ENCODE results near the gene EPB42. TPM values are rescaled to one million over a fixed set of nuclear protein-coding genes. Genes with fewer than 3 reads are reported as not detected.

The EPB42 gene
- total and polyA plus RNA-seq, 2 donors from 2014 or later: not detected

DNA sequence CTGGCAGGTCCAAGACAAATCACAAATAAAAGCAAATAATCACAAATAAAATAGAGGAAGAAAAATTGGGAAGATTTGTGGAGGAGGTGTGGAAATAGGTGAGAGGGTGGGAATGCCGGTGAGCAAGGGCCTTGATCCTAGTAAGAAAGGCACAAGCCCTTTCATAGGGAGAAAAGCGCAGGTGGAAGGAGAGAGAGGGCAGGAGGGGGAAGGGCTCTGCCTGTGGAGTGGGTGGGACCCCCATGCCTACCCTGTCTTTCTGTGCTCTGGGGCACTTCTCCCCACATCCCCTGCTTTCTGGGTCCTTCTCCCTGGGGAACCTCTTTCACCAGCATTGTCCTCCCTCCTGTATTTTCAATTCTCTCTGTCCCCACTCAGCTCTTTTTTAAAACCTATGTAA lies 46.6 kb upstream of the EPB42 start:
- Histone ChIP-seq H3K9ac (ENCODE audit: low read length in 3 of 3) (no peak overlapping the region), H3K9me3 (ENCODE audit: control insufficient read depth in 2 of 3, insufficient read depth in 1 of 3, low read length in 3 of 3) (no peaks in the 10 kb centered on the region), H3K4me1 (ENCODE audit: control insufficient read depth in 2 of 3, insufficient read depth in 2 of 3, low read depth in 1 of 3, low read length in 3 of 3) (no peaks in the 10 kb centered on the region), H3K4me3 (ENCODE audit: low read length in 3 of 3) (no peak overlapping the region), H3K36me3 (ENCODE audit: control insufficient read depth in 2 of 3, insufficient read depth in 3 of 3, low read length in 3 of 3) (no peaks in the 10 kb centered on the region), H3K27me3 (ENCODE audit: control insufficient read depth, insufficient read depth, low read length) (no peaks in the 10 kb centered on the region), H3K27ac (ENCODE audit: low read depth in 2 of 2, low read length in 2 of 2) (no peak overlapping the region)
- FAIRE-seq (no peak), DNase-seq (no peak)
- TF ChIP-seq, protein P1, sequence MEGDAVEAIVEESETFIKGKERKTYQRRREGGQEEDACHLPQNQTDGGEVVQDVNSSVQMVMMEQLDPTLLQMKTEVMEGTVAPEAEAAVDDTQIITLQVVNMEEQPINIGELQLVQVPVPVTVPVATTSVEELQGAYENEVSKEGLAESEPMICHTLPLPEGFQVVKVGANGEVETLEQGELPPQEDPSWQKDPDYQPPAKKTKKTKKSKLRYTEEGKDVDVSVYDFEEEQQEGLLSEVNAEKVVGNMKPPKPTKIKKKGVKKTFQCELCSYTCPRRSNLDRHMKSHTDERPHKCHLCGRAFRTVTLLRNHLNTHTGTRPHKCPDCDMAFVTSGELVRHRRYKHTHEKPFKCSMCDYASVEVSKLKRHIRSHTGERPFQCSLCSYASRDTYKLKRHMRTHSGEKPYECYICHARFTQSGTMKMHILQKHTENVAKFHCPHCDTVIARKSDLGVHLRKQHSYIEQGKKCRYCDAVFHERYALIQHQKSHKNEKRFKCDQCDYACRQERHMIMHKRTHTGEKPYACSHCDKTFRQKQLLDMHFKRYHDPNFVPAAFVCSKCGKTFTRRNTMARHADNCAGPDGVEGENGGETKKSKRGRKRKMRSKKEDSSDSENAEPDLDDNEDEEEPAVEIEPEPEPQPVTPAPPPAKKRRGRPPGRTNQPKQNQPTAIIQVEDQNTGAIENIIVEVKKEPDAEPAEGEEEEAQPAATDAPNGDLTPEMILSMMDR (IDR thresholded peaks at IDR 0.05; ENCODE audit: borderline replicate concordance, extremely low read depth, insufficient read depth): no peak
- intact Hi-C loops (cut with DNase I): no loop called here

GRCh38 chr15:43266834-43267233 lies 46.0 kb upstream of the EPB42 start, which contains the start of gene TGM5:
TGM5 (minus strand) TSS chr15:43266928; CDS start chr15:43266849, 79 bp downstream.
- TF ChIP-seq, protein P1 (IDR thresholded peaks at IDR 0.05; ENCODE audit: borderline replicate concordance, extremely low read depth, insufficient read depth): no peak
- no peak within 1 kb of the TSS for H3K4me3 ChIP-seq (ENCODE audit: low read length in 3 of 3)
- peak in 1 of 5 donors; percentile 85 for DNase-seq
- no peaks in the 10 kb centered on the region for H3K36me3 ChIP-seq (ENCODE audit: control insufficient read depth in 2 of 3, insufficient read depth in 3 of 3, low read length in 3 of 3)
- H3K4me1 ChIP-seq (ENCODE audit: control insufficient read depth in 2 of 3, insufficient read depth in 2 of 3, low read depth in 1 of 3, low read length in 3 of 3): no peaks in the 10 kb centered on the region
- no peaks in the 10 kb centered on the region for H3K27me3 ChIP-seq (ENCODE audit: control insufficient read depth, insufficient read depth, low read length)
- H3K9me3 ChIP-seq (ENCODE audit: control insufficient read depth in 2 of 3, insufficient read depth in 1 of 3, low read length in 3 of 3): no peaks in the 10 kb centered on the region
- intact Hi-C loops (cut with DNase I): no loop called here
- FAIRE-seq: no peak
- H3K27ac ChIP-seq (ENCODE audit: low read depth in 2 of 2, low read length in 2 of 2): no peak within 1 kb of the TSS
- H3K9ac ChIP-seq (ENCODE audit: low read length in 3 of 3): no peak within 1 kb of the TSS

DNA sequence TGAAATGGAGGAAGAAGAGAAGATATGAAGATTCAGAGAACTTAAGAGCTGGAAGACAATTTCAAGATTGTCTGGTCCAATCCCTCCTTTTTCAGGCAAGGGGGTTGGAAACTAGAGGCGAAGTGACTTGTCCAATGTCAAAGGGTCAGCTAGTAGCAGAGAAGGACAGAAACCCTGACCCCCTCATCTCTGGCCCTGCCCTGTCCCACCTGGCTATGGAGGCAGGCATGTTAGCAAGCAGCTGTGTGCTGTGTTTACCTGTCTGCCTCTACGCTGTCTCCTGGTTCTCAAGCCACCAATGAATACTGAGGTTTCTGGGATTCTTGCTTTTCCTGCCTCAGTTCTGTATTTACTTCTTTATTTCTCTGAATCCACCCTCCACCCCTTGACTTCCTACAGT lies 45.6 kb upstream of the EPB42 start:
- Histone ChIP-seq H3K9ac (ENCODE audit: low read length in 3 of 3) (no peak overlapping the region), H3K27ac (ENCODE audit: low read depth in 2 of 2, low read length in 2 of 2) (no peak overlapping the region), H3K27me3 (ENCODE audit: control insufficient read depth, insufficient read depth, low read length) (no peaks in the 10 kb centered on the region), H3K4me3 (ENCODE audit: low read length in 3 of 3) (no peak overlapping the region), H3K9me3 (ENCODE audit: control insufficient read depth in 2 of 3, insufficient read depth in 1 of 3, low read length in 3 of 3) (no peaks in the 10 kb centered on the region), H3K36me3 (ENCODE audit: control insufficient read depth in 2 of 3, insufficient read depth in 3 of 3, low read length in 3 of 3) (no peaks in the 10 kb centered on the region), H3K4me1 (ENCODE audit: control insufficient read depth in 2 of 3, insufficient read depth in 2 of 3, low read depth in 1 of 3, low read length in 3 of 3) (no peaks in the 10 kb centered on the region)
- DNase-seq (no peak), FAIRE-seq (no peak)
- TF ChIP-seq, protein P1 (IDR thresholded peaks at IDR 0.05; ENCODE audit: borderline replicate concordance, extremely low read depth, insufficient read depth): no peak
- intact Hi-C loops (cut with DNase I): no loop called here

DNA sequence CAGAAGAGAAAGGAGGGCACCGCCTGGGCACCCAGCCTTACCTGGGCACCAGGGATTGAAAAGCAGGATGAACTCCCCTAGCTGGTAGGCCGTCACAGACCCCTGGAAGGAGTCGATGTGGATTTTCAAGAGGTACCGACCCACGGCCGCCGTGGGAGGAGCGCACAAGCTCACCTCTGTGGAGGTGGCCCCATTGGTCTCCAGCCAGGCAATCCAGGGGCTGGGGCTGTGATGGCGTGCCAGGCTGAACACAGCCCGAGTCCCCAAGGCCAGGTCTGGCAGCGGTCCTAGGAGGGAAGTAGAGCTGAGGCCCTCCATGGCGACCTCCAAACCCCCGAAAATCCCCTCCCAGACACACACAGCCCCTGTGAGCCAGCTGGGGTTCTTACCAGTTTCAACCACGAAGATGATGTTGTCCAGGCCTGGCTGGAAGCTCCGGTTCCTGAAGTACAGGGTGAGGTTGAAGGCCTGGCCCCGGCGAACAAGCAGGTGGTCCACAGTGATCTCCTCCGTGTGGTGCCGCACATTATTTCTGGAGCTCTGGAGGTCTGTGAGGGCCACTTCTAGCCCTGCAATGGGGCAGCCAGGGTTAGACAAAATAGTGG lies 39.3 kb upstream of the EPB42 start:
- no peaks in the 10 kb centered on the region for H3K27me3 ChIP-seq (ENCODE audit: control insufficient read depth, insufficient read depth, low read length)
- no peak for FAIRE-seq
- H3K9ac ChIP-seq (ENCODE audit: low read length in 3 of 3): no peak overlapping the region
- intact Hi-C loops (cut with DNase I): no loop called here
- no peak overlapping the region for H3K4me3 ChIP-seq (ENCODE audit: low read length in 3 of 3)
- H3K36me3 ChIP-seq (ENCODE audit: control insufficient read depth in 2 of 3, insufficient read depth in 3 of 3, low read length in 3 of 3): no peaks in the 10 kb centered on the region
- no peak for DNase-seq
- no peaks in the 10 kb centered on the region for H3K9me3 ChIP-seq (ENCODE audit: control insufficient read depth in 2 of 3, insufficient read depth in 1 of 3, low read length in 3 of 3)
- no peaks in the 10 kb centered on the region for H3K4me1 ChIP-seq (ENCODE audit: control insufficient read depth in 2 of 3, insufficient read depth in 2 of 3, low read depth in 1 of 3, low read length in 3 of 3)
- TF ChIP-seq, protein P1 (IDR thresholded peaks at IDR 0.05; ENCODE audit: borderline replicate concordance, extremely low read depth, insufficient read depth): no peak
- no peak overlapping the region for H3K27ac ChIP-seq (ENCODE audit: low read depth in 2 of 2, low read length in 2 of 2)
